Stomach smooth muscle (tissue), 2 donors: ENCODE data around the gene ADCY7.
A peak's percentile ranks its signal among the peaks of the same experiment; 100 is the strongest.
"Not testable (repeated sequence)": the region's sequence is repeated elsewhere in the genome, so short reads cannot be mapped to it uniquely, and the experiment has no call there.

Experiments
- H3K27ac ChIP-seq: one replicate; pipeline ENCODE4 v1.7.0; 2013; ENCODE audit warnings: mild to moderate bottlenecking, low read length, inconsistent platforms
- H3K27me3 ChIP-seq, 2 donors: one replicate each; pipeline ENCODE4 v1.7.0; 2013; ENCODE audit warnings: low read length in 2 of 2; ENCODE audit not compliant: insufficient read depth in 2 of 2, control insufficient read depth in 1 of 2
- H3K36me3 ChIP-seq, 2 donors: one replicate each; pipeline ENCODE4 v1.7.0; 2013; ENCODE audit warnings: low read length in 2 of 2; ENCODE audit not compliant: control insufficient read depth in 2 of 2, insufficient read depth in 2 of 2
- H3K4me1 ChIP-seq: one replicate; pipeline ENCODE4 v1.7.0; 2013; ENCODE audit warnings: low read length; ENCODE audit not compliant: control insufficient read depth, insufficient read depth
- H3K4me3 ChIP-seq, 2 donors: one replicate each; pipeline ENCODE4 v1.7.0; 2013; ENCODE audit warnings: low read length in 2 of 2
- H3K9ac ChIP-seq, 2 donors: one replicate each; pipeline ENCODE4 v1.7.0; 2013; ENCODE audit warnings: low read length in 2 of 2, mild to moderate bottlenecking in 1 of 2
- H3K9me3 ChIP-seq, 2 donors: one replicate each; pipeline ENCODE4 v1.7.0; 2013; ENCODE audit warnings: low read length in 2 of 2; ENCODE audit not compliant: control insufficient read depth in 2 of 2
- donor health status: healthy.
- donor health status: Pancreatic carcinoma.

ADCY7 gene

GRCh38 chr16:50332599-50332998, 66.2 kb downstream of the ADCY7 start:
- Histone ChIP-seq H3K9ac (no peak overlapping the region), H3K36me3 (peaks cover 3 to 7% of the 10 kb centered on the region in 2 donors), H3K9me3 (no peaks in the 10 kb centered on the region), H3K27me3 (no peaks in the 10 kb centered on the region), H3K27ac (no peak overlapping the region), H3K4me3 (no peak overlapping the region), H3K4me1 (peaks cover 16% of the 10 kb centered on the region)

- Histone ChIP-seq H3K4me1 (peaks cover 15% of the 10 kb centered on the region), H3K4me3 (peak overlapping the region in 1 of 2 donors; percentile 44), H3K27ac (peak overlapping the region; percentile 66), H3K27me3 (no peaks in the 10 kb centered on the region), H3K9ac (peak overlapping the region in 1 of 2 donors; percentile 6), H3K36me3 (peaks cover 3 to 17% of the 10 kb centered on the region in 2 donors), H3K9me3 (no peaks in the 10 kb centered on the region)
These were observed 68.0 kb downstream of the ADCY7 start for GRCh38 chr16:50334106-50334975.

GRCh38 chr16:50335196-50335958, 69.0 kb downstream of the ADCY7 start:
- no peak overlapping the region for H3K4me3 ChIP-seq
- H3K36me3 ChIP-seq: peaks cover 3 to 18% of the 10 kb centered on the region in 2 donors
- H3K9me3 ChIP-seq: no peaks in the 10 kb centered on the region
- peaks cover 10% of the 10 kb centered on the region for H3K4me1 ChIP-seq
- H3K27ac ChIP-seq: peak overlapping the region; percentile 66
- no peak overlapping the region for H3K9ac ChIP-seq
- H3K27me3 ChIP-seq: no peaks in the 10 kb centered on the region

GRCh38 chr16:50336884-50337283, 70.5 kb downstream of the ADCY7 start:
- Histone ChIP-seq H3K9ac (no peak overlapping the region), H3K36me3 (peaks cover 3 to 18% of the 10 kb centered on the region in 2 donors), H3K27ac (no peak overlapping the region), H3K4me3 (no peak overlapping the region), H3K4me1 (peaks cover 14% of the 10 kb centered on the region), H3K9me3 (no peaks in the 10 kb centered on the region), H3K27me3 (no peaks in the 10 kb centered on the region)

- peaks cover 14% of the 10 kb centered on the region for H3K4me1 ChIP-seq
- H3K27ac ChIP-seq: no peak overlapping the region
- H3K4me3 ChIP-seq: no peak overlapping the region
- no peaks in the 10 kb centered on the region for H3K9me3 ChIP-seq
- no peaks in the 10 kb centered on the region for H3K27me3 ChIP-seq
- H3K9ac ChIP-seq: no peak overlapping the region
- peaks cover 5 to 22% of the 10 kb centered on the region in 2 donors for H3K36me3 ChIP-seq
These were observed 72.2 kb downstream of the ADCY7 start for GRCh38 chr16:50338371-50339231.

- Histone ChIP-seq H3K4me1 (peaks cover 4% of the 10 kb centered on the region), H3K4me3 (no peak overlapping the region), H3K9ac (no peak overlapping the region), H3K27ac (no peak overlapping the region), H3K36me3 (peaks cover 2 to 21% of the 10 kb centered on the region in 2 donors), H3K27me3 (no peaks in the 10 kb centered on the region), H3K9me3 (no peaks in the 10 kb centered on the region)
These were observed 74.2 kb downstream of the ADCY7 start for GRCh38 chr16:50340578-50340977.

GRCh38 chr16:50343566-50343965, 77.2 kb downstream of the ADCY7 start:
- H3K4me3 ChIP-seq, H3K4me1 ChIP-seq, H3K27ac ChIP-seq, H3K9me3 ChIP-seq, H3K27me3 ChIP-seq, H3K9ac ChIP-seq: not testable (repeated sequence)
- peaks cover 2 to 18% of the 10 kb centered on the region in 2 donors for H3K36me3 ChIP-seq

- not testable (repeated sequence) for H3K27ac ChIP-seq, H3K4me1 ChIP-seq, H3K9ac ChIP-seq, H3K9me3 ChIP-seq, H3K27me3 ChIP-seq, H3K4me3 ChIP-seq
- peaks cover 4 to 15% of the 10 kb centered on the region in 2 donors for H3K36me3 ChIP-seq
These were observed 78.9 kb downstream of the ADCY7 start for GRCh38 chr16:50345210-50345609.

GRCh38 chr16:50351116-50351515, 84.8 kb downstream of the ADCY7 start:
- Histone ChIP-seq H3K4me3 (no peak overlapping the region), H3K36me3 (peaks cover 7 to 27% of the 10 kb centered on the region in 2 donors), H3K9me3 (no peaks in the 10 kb centered on the region), H3K4me1 (no peaks in the 10 kb centered on the region), H3K9ac (no peak overlapping the region), H3K27me3 (no peaks in the 10 kb centered on the region), H3K27ac (no peak overlapping the region)

- peaks cover 7 to 27% of the 10 kb centered on the region in 2 donors for H3K36me3 ChIP-seq
- H3K27me3 ChIP-seq: no peaks in the 10 kb centered on the region
- H3K4me1 ChIP-seq: no peaks in the 10 kb centered on the region
- no peak overlapping the region for H3K4me3 ChIP-seq
- no peaks in the 10 kb centered on the region for H3K9me3 ChIP-seq
- no peak overlapping the region for H3K9ac ChIP-seq
- H3K27ac ChIP-seq: no peak overlapping the region
These were observed 85.6 kb downstream of the ADCY7 start for GRCh38 chr16:50351952-50352351.
